Body of pancreas (tissue), 4 donors: ENCODE measurements around the gene IFITM1.

Experiments used
- CTCF ChIP-seq, 7 experiments: fragments of 450-650 bp in 4 of 7; fragments of 200-600 bp in 3 of 7; sonication (generic) in 3 of 7; IDR thresholded peaks; one replicate each; pipeline ENCODE4 v1.5.1; 2016 to 2019; ENCODE audit warnings: antibody characterized with exemption in 7 of 7
- POLR2A ChIP-seq, 3 donors: fragments of 450-650 bp; IDR thresholded peaks; one replicate each; pipeline ENCODE4 v1.6.1; 2016; ENCODE audit warnings: antibody characterized with exemption in 3 of 3, mild to moderate bottlenecking in 2 of 3

GRCh38 chr11:280706-281485 is 32.9 kb upstream of the IFITM1 start:
- TF ChIP-seq CTCF (IDR thresholded peaks at IDR 0.05) (no peak), POLR2A (IDR thresholded peaks at IDR 0.05) (no peak)
